Posterior cingulate gyrus (tissue), 11 donors: ENCODE data around the gene DCAF11.

Experiments used
- DNase-seq, 10 donors: peaks; one replicate each; pipeline versions ENCODE4 v3.0.0 to v3.0.0-alpha.2; 2020 to 2021; ENCODE audit warnings: mixed read lengths in 3 of 10
- intact Hi-C: fragments of 100-400 bp; cut with DNase I; formaldehyde crosslinking; loops from one replicate; pipeline ENCODE4 v1.15.1; 2023

DCAF11 gene

DNA sequence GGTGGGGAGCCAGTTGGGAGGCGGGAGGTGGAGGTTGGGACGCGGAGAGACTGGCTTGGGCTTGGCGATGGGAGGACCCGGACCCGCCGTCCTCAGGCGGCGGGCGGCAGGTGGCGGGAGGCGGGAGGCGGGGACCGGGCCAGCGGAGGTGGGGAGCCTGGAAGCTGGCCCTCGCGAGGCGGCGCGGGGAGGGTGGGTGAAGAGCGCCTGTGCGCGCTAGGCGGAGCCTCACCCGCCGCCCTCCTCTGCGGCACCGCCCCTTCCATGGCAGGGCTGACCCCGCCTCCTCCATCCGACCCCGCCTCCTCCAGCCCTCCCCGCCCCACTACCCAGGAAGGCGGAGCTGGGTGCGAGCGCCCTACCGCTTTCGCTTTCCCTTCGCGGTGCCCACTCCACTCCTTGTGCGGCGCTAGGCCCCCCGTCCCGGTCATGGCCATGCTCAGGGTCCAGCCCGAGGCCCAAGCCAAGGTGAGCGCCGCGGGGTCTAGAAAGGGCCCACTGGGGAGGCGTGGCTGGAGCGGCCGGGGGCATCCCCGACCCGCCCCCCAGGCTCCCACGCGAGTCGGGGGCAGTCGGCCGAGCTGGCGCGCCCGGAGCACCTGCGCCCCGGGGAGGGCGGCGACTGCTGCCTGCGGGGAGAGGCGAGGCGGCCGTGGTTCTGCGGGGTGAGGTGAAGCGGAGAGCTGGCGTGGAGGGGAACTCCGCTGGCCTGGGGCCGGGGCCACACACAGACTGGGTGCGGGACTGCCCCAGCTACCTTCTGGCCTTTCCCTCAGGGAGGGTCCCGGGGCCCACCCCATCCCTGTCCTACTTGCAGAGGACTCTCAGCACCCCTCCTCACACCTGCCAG, 21.5 kb downstream of the DCAF11 start, which contains the start of gene PSME1:
Gene PSME1 (plus strand): TSS at position 361 of the 850 bp plus-strand sequence. CDS start 69 bp downstream, at position 430.
- intact Hi-C loops = no loop called here
- peak; percentile 87 to 99 (median 94) for DNase-seq

DNA sequence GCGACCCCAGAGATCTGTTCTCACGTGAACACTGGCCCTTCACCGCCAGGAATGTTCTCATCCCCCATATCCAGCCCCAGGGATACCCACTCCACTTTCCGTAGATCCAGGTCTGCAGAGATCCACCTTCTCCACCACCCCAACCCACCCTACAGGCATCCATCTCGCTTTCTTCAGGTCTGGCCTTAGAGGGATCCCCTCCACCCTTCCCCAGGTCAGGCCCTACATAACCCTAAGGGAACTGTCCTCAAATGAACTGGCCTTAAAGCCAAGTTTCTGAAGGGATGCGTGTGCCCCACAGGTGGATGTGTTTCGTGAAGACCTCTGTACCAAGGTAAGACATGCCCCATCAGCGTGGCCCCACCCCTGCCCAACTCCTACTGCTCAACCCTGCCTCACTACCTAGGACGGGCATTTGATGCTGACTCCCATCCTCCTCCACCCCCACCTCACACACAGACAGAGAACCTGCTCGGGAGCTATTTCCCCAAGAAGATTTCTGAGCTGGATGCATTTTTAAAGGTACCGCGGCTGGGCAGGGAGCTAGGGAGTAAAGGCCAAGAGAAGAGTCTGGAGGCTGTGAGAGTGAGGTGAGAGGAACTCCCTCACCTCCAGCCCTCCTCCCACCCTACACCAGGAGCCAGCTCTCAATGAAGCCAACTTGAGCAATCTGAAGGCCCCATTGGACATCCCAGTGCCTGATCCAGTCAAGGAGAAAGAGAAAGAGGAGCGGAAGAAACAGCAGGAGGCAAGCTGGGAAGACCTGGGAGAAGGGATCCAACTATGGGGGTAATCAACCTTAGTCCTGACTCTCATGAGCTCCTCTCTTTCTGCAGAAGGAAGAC, 22.3 kb downstream of the DCAF11 start:
- peak in 1 of 10 donors; percentile 66 for DNase-seq
- intact Hi-C loops = no loop called here

DNA sequence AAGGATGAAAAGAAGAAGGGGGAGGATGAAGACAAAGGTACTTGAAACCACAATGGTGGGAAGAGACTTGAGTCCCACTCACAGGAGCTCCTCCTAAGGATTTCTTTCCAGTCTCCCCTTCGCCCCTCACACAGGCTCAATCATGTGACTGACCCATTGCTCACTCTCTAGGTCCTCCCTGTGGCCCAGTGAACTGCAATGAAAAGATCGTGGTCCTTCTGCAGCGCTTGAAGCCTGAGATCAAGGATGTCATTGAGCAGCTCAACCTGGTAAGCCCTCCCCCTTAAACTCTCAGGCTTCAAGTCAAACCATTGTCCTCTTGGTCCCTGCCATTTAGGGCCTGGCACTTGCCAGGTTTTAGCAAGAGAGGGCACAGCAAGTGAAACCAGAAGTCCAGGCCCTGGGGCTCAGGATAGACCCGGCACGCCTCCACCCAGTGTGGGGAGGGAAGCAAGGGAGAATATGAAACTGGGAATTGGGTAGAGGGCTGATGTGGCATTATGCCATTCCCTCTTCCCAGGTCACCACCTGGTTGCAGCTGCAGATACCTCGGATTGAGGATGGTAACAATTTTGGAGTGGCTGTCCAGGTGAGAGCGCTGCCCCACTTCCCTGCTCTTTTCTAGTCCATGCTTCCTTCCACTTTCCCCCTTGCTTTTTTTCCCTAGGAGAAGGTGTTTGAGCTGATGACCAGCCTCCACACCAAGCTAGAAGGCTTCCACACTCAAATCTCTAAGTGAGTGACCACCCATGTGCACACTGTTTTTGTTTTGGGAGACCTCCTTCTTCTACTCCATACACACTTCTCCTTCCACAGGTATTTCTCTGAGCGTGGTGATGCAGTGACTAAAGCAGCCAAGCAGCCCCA, 23.2 kb downstream of the DCAF11 start:
- intact Hi-C loops = no loop called here
- DNase-seq = peak in 1 of 10 donors; percentile 11

DNA sequence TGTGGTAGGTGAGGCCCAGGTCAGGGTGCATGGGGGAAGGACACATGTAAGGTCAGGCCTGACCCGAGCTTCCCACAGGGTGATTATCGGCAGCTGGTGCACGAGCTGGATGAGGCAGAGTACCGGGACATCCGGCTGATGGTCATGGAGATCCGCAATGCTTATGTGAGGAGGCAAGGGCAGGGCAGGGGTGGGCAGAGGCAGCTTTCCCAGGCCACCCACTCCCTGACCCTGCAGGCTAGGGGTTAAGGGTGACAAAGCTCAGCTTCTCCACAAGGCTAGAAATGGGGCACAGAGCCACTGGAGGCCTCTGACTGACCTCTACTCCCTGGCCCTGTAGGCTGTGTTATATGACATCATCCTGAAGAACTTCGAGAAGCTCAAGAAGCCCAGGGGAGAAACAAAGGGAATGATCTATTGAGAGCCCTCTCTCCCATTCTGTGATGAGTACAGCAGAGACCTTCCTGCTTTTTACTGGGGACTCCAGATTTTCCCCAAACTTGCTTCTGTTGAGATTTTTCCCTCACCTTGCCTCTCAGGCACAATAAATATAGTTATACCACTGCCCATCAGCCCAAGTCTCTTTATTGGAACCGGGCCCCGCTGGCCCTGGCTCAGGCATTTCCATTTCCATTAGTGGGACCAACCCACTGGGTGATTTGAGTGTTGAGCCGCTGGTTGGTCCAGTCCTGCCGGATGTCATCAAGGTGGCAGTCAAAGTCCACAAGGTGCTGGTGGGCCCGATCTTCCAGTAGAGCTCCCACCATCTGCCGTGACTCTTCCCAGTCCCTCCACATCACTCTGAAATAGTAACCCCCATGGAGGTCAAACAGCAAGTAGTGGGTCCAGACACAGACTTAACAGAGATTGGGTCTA, 24.1 kb downstream of the DCAF11 start:
- intact Hi-C loops = no loop called here
- DNase-seq = peak in 1 of 10 donors; percentile 61

DNA sequence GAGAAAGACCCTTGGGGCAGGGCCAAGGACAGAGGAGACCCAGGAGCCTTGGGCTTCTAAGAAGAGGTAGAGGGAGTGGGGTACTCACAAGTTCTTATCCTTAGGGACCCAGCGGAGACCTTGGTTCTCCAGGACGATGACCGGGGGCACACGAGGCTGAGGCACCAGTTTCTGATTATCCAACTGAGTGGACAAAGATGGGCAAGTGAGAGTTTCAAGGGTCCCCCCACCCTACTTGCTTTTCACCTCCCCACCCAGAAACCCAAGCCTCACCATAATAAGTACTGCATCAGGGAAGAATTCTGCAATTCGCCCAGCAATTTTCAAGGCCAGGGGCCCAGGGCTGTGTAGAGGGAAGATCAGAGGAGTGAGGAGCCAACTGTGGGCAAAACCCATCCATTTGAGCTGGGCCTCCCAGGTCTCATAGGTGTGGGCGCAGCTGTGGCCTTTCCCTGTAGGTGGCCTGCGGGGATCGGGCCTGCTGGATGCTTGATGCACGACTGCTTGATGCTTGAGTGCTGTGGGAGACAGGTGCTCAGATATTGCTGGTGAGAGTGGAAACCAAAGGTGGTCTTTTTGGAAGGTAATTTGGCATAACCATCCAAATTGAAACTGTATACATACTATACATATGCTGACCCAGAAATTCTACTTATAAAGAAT, 24.8 kb downstream of the DCAF11 start:
- peak in 1 of 10 donors; percentile 81 for DNase-seq
- intact Hi-C loops = no loop called here

DNA sequence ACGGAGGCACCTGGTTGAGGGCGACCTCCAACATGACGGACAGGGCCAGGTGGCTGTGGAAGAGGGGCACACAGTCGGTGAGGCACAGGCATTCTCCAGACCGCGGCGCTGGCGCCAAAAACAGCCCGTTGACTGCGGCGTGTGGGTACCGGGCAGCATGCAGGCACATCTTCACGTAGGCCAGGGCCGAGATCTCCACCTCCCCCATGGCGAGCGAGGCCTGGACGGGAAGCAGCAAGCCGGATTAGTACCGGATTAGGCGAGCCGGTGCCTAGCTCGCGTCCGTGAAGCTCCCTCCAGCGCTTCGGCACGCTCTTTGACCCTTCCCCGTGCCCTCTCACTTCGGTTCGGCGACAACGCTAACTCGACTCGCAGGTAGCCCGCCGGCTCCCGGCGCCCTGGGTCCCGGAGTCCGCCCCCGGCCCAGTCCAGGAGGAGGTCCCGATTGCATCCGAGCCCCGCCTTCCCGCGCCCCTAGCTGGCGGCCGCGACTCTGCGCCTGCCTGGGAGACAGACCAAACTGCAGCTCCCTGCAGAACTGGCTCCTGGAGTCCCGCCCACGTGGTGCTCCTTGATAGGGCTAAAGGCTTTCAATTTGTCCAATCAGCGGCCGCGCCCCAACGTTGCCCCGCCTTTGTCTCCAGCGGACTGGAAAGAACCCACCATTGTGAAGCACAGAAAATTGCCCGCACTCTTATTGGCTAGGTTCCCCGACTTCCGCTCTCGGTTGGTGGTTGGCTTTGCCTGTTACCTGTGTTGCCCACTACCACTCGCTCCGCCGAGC, 26.7 kb downstream of the DCAF11 start, which contains the start of gene EMC9:
Gene EMC9 (minus strand): TSS at position 495 of the 784 bp plus-strand sequence. CDS start 287 bp downstream, at position 208.
- intact Hi-C loops = loop anchor here (2.0 kb wide), 1 partner anchor 26 kb away; the partner anchor contains the start of genes DCAF11 and NRL

DNA sequence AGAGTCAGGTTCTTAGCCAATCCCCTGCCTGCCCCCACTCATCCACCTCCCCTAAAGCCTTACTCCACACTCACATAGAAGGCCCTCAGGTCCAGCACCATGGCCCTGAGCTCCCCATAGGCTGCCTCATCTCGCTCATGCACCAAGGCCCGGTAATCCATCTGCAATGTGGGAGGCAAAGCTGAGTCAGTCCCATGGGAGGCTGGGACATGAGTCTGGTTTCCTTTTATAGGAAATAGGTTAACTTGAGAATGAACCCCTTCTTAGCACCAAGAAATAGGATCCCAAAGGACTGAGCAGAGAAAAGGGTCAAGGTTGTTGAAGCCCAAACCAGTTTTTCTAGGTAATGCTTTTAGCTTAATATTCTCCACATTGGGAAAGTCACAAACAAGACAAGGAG, 28.9 kb downstream of the DCAF11 start:
- DNase-seq = no peak
- intact Hi-C loops = no loop called here

More for the DNA sequence above, 26.7 kb downstream of the DCAF11 start, which contains the start of gene EMC9:
- peak; percentile 99 to 100 (median 100) for DNase-seq

DNA sequence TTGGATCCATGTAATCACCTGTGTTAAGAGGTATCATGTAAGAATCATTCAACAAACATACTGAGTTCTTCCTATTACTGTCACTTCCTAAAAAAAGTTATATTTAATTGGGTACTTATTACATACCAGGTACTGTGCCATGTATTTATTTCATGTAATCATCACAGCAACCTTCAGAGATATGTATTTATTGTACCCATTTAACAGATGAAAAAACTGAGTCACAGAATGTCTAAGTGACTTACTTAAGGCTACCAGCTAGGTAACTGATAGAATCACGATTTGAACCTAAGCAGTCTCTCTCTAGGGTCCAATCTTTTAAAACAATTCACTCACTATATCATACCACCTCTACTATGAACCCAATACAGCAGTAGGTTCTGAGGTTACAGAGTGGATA, 29.9 kb downstream of the DCAF11 start:
- no peak for DNase-seq
- intact Hi-C loops = no loop called here

DNA sequence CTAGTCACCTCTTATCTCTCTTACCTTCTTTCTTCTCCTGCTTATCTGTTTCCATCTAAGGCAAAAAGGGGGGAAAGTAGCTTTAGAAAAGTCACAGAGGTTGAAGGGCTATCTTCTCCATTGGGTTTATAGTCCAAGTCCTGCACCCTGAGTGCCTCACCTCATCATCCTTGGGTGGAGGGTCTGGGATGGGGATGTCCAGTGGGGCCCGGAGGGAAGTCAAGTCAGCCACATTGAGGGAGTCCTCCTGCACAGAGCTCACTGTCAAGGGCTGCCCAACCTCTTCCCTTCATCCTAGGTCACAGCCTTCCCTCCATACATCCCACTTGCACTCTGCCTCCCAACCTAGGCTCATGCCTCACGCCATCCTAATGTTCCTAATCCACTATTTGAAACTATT, 30.6 kb downstream of the DCAF11 start:
- DNase-seq = peak in 1 of 10 donors; percentile 54
- intact Hi-C loops = no loop called here

DNA sequence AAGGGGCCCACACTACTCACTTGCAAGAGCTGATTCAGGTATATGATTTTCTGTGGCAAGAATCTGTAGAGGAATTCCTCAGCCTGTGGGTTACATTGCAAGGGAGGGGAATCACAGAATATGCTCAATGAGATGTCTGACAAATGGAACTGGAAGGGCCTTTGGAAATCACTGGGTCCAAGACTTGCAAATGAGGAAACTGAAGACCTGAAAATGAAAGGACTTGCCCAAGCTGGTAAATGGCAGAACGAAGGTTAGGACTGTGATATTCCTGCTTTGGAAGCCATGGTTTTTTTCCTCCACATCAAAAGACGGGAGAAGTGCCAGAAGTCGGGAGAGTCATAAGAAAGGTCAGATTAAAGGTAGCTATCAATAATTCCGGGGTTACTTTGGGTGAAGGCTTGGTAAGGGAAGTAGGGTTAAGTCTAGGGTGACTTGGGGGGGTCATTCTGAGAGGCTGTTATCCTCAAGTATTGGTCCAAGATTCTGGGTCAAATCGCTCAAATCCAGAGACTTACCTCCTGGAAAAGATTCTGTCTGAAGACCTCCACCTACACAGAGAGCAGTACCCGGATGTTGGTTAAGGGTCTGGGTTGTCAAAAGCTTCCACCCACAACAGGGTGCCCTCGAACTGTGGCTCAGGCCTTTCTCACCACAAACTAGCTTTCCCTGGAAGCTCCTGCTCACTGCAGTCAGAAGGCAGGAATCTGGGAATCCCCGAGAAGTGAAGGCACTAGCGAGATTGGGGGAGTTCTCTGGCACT, 31.3 kb downstream of the DCAF11 start:
- DNase-seq = no peak
- intact Hi-C loops = loop anchor here (2.0 kb wide), 1 partner anchor 15 kb away; the partner anchor contains the start of gene IRF9

DNA sequence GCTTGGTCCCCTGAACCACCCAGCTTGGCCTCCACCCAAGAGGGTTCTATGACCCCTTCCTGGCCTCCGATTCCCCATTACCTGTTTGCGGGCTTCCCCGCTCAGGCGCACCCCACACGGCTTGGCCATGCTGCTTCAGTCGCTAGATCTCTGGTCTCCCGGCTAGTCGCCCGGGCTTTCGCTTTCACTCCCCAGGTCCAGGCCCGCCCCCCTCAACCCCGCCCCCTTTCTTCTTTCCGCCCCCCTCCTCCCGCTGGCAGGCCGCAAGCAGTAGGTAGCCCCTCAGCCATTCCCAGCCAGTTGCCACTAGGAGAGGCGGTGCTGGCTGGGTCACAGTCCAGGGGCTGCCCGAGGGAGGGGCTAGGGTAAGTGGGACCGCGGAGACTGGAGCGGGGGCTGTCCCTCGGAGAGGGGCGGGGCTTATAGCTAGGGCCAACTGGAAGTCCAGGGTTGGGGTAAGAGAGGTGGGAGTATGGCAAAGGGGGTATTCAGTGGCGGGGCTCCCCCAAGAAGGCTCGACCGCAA, 31.9 kb downstream of the DCAF11 start, which contains the start of gene PSME2:
Gene PSME2 (minus strand): TSS at position 158 of the 525 bp plus-strand sequence. CDS start 29 bp downstream, at position 129.
- intact Hi-C loops = loop anchor here (2.0 kb wide), 1 partner anchor 14 kb away; the partner anchor contains the start of gene IRF9

DNA sequence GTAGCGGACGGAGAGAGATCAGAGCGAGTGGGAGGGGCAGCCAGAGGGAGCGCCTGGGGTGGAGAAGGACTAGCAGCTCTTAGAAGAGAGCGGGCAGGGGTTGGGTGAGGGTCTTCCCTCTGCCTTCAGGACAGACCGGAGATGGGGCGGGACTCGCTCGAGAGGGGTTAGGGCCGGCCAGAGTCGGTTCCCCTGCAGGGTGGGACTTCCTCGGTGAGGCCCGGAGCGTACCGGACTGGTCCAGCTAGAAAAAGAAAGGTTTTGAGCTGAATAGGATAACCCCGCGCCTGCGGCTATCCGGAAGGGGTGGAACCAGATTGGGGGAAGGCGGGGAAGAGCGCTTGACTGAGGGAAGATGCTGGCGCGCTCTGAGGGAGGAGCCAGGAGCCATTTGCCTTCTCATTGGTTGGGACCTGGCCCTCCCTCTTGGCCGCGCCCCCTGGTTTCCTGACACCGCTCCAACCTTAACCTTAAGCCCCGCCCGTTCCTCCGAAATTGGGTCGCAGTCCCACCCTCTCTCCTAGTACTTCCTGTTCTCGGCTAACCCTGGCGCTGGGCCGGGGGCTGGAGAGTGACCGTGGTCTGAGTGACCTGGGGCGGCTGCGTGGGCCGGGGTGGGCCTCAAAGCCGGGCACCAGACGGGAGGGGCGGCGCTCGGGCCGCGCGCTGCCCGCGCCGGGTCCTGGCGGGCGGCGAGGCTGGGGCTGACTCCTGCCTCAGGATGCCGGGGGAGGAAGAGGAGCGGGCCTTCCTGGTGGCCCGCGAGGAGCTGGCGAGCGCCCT, 32.6 kb downstream of the DCAF11 start, which contains the start of gene RNF31:
Gene RNF31 (plus strand): TSS at position 521 of the 783 bp plus-strand sequence. CDS start 201 bp downstream, at position 722.
- intact Hi-C loops = loop anchor here (1.0 to 2.0 kb wide), 2 partner anchors 14 to 33 kb away; partner anchors contain the start of genes DCAF11, IRF9 and NRL
- peak; percentile 96 to 100 (median 98) for DNase-seq

More for the DNA sequence above, 31.9 kb downstream of the DCAF11 start, which contains the start of gene PSME2:
- DNase-seq = peak; percentile 64 to 97 (median 79)

DNA sequence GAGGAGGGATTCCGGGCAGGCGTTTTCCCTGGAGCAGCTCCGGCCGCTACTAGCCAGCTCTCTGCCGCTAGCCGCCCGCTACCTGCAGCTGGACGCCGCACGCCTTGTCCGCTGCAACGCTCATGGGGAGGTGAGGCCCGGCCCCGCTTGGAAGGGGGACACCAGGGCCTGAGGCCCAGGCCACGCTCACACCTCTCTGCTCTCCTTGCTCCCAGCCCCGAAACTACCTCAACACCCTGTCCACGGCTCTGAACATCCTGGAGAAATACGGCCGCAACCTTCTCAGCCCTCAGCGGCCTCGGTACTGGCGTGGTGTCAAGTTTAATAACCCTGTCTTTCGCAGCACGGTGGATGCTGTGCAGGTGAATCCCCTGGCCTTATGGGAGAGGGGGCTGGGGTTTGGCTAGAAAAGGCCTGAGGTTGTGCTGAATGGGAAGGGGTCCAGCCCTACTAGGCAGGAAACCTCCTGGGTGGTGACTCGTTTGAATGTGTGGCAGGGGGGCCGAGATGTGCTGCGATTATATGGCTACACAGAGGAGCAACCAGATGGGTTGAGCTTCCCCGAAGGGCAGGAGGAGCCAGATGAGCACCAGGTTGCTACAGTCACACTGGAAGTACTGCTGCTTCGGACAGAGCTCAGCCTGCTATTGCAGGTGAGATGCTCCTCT, 33.3 kb downstream of the DCAF11 start:
- intact Hi-C loops = loop anchor here (1.0 to 2.0 kb wide), 2 partner anchors 13 to 34 kb away; partner anchors contain the start of genes DCAF11, IRF9 and NRL
- DNase-seq = peak in 1 of 10 donors; percentile 51

DNA sequence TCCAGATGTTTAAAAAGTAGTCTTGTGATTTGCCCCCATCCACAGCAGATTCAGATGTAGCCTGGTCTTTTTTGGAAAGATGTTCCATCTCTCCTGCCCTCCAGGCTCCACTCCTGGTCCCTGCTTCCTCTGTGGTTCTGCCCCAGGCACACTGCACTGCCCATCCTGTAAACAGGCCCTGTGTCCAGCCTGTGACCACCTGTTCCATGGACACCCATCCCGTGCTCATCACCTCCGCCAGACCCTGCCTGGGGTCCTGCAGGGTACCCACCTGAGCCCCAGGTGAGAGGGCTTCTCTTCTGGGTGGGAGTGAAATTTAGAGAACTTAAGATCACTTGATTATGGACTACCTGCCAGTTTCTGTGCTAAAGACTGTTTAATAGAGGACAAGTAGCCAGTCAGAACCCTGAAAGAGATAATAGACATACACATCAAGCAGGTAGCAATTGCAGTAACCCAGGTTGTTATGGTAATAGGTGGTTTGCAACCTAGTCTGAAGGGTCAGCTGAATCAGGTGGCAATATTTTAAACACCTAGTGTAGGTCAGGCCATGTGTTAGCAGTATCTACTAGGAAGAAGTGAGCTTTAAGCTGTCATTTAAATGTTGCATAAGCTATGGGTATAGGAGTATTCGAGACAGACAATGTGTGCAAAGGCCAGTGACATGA, 34.9 kb downstream of the DCAF11 start:
- peak in 1 of 10 donors; percentile 32 for DNase-seq
- intact Hi-C loops = no loop called here
